ENCODE data around the gene NR2C2.

The NR2C2 gene

DNA sequence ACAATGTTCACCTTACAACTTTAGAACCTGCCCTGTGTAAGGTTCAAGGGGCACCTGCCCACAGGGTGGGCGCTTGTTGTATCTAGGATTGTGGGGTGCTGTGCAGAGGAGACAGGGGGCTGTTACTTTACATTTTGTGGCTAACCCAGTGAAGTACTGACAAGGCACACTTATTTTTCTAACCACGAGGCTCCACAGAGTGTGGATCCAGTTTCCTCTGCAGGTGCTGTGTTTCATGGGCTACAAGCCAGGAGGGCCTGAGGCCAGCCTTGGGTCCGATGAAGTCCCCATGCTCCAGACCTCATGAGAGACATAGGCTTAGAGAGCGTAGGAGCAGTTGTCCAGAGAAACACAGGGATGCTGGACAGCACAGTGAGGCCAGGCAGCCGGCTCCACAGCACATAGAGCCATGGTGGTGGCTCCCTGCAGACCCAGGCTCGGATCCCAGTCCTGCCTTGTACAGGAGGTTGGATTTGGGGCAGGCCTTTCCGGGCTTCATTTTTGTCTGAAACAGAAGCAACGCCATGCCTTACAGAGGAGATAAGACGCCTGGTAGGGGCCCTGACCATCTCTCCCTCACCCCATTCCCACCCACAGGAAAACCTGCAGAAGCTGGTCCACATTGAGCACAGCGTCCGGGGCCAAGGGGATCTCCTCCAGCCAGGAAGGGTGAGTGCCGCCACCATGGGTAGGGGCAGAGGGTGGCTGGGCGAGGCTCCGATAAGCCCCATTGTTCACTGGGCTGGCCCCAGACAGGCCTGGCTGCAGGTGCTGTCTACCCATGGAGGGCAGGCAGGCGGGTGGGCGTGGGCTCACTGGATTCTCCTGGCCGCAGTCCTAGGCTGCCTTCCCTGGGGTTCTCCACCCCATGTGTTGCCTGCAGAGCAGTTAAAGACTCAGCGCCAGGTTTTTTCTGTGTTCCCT lies 40.1 kb upstream of the NR2C2 start:
- H3K27ac ChIP-seq (ENCODE audit: low read depth in 2 of 2, low read length in 2 of 2), result no peak overlapping the region
- H3K9me3 ChIP-seq (ENCODE audit: control insufficient read depth in 2 of 2, low read length in 2 of 2), result peaks cover 0 to 3% of the 10 kb centered on the region in 2 donors
- no peak overlapping the region for H3K4me3 ChIP-seq (ENCODE audit: low read length in 2 of 2)
- H3K4me1 ChIP-seq (ENCODE audit: control insufficient read depth in 2 of 2, insufficient read depth in 2 of 2, low read length in 2 of 2), result peaks cover 0 to 5% of the 10 kb centered on the region in 2 donors
- H3K27me3 ChIP-seq (ENCODE audit: control insufficient read depth in 2 of 2, insufficient read depth in 2 of 2, low read length in 2 of 2), result no peaks in the 10 kb centered on the region
- H3K36me3 ChIP-seq (ENCODE audit: control insufficient read depth in 2 of 2, insufficient read depth in 2 of 2, low read length in 2 of 2), result no peaks in the 10 kb centered on the region
- H3K9ac ChIP-seq (ENCODE audit: low read depth in 1 of 2, low read length in 2 of 2), result no peak overlapping the region

DNA sequence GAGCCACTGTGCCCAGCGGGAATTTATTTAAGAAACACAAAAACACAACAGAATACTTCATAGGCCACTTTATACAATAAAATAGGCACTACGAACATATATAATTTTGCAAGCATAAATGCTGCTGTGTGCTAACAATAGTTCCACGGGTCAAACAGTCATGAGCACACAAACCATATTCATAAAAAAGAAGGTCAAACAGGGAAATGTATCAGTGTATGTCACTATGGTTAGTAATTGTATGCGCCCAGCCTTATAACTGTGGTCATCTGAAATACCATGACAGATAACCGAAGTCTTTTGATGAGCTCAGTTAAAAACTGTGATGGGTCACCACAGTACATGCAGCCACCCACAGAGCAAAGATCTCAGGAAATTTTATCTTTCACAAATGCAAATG lies 38.1 kb upstream of the NR2C2 start:
- Histone ChIP-seq H3K36me3 (ENCODE audit: control insufficient read depth in 2 of 2, insufficient read depth in 2 of 2, low read length in 2 of 2) (no peaks in the 10 kb centered on the region), H3K4me1 (ENCODE audit: control insufficient read depth in 2 of 2, insufficient read depth in 2 of 2, low read length in 2 of 2) (peaks cover 0 to 4% of the 10 kb centered on the region in 2 donors), H3K9me3 (ENCODE audit: control insufficient read depth in 2 of 2, low read length in 2 of 2) (peaks cover 0 to 3% of the 10 kb centered on the region in 2 donors), H3K27me3 (ENCODE audit: control insufficient read depth in 2 of 2, insufficient read depth in 2 of 2, low read length in 2 of 2) (no peaks in the 10 kb centered on the region), H3K27ac (ENCODE audit: low read depth in 2 of 2, low read length in 2 of 2) (no peak overlapping the region), H3K9ac (ENCODE audit: low read depth in 1 of 2, low read length in 2 of 2) (no peak overlapping the region), H3K4me3 (ENCODE audit: low read length in 2 of 2) (no peak overlapping the region)

DNA sequence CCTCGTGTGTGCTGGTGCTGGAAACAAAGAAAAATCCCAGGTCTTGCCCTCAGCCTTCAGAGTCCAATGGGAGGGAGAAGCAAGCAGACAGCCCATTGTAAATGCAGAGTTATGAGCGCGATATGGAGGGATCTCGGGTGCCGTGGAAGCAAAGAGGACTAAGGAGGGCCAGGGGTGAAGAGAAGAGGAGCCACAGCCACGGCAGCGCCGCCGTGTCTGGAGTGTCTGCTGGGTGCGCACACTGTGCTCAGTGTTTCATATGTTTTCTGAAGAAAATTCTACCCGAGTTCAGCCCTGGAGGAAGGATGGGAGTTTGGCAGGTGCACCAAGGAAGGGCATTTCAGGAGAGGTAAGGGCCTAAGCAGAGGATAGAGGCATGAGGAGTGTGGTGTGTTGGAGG lies 35.7 kb upstream of the NR2C2 start:
- no peaks in the 10 kb centered on the region for H3K9me3 ChIP-seq (ENCODE audit: control insufficient read depth in 2 of 2, low read length in 2 of 2)
- no peak overlapping the region for H3K27ac ChIP-seq (ENCODE audit: low read depth in 2 of 2, low read length in 2 of 2)
- no peak overlapping the region for H3K4me3 ChIP-seq (ENCODE audit: low read length in 2 of 2)
- peaks cover 0 to 3% of the 10 kb centered on the region in 2 donors for H3K27me3 ChIP-seq (ENCODE audit: control insufficient read depth in 2 of 2, insufficient read depth in 2 of 2, low read length in 2 of 2)
- H3K4me1 ChIP-seq (ENCODE audit: control insufficient read depth in 2 of 2, insufficient read depth in 2 of 2, low read length in 2 of 2), result peaks cover 0 to 4% of the 10 kb centered on the region in 2 donors
- no peak overlapping the region for H3K9ac ChIP-seq (ENCODE audit: low read depth in 1 of 2, low read length in 2 of 2)
- H3K36me3 ChIP-seq (ENCODE audit: control insufficient read depth in 2 of 2, insufficient read depth in 2 of 2, low read length in 2 of 2), result no peaks in the 10 kb centered on the region

DNA sequence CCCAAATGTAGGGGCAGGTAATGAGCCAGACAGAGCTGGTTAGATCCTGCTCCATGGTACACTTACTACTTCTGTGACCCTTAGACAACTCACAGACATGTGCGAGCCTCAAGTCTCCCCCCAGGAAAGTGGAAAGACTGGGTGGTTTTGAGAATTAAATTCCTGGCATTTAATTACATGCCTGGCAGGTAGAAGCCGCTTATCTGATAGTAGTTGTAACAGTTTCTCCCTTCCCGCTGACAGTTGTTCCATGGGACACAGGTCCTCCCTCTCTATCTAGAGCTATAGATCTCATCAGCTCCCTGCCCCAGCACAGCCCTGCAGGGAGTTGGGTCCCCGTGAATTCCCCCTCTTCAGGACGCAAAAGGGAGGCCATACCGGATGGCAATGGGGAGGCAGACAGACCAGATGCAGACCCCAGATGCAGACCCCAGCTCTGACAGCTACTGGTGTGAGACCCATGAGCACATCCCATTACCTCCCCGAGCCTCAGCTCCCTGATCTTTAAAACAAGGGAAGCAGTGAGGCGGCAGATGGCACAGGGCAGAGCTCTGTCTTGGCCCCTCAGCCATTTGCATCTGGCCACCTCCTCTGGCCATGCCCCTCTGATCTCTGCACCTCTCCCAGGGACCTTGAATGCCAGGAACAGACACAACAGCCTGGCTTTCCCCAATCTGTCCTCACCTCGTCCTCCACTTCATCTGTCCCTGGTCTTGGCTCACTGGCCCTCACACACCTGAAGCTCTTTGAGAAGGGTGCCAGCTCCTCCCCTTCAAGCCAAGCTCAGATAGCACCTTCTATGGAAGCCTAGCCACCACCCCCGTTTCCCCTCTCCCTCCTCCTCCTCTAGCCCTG lies 34.1 kb upstream of the NR2C2 start:
- H3K4me3 ChIP-seq (ENCODE audit: low read length in 2 of 2), result no peak overlapping the region
- peaks cover 0 to 3% of the 10 kb centered on the region in 2 donors for H3K27me3 ChIP-seq (ENCODE audit: control insufficient read depth in 2 of 2, insufficient read depth in 2 of 2, low read length in 2 of 2)
- H3K9me3 ChIP-seq (ENCODE audit: control insufficient read depth in 2 of 2, low read length in 2 of 2), result no peaks in the 10 kb centered on the region
- H3K9ac ChIP-seq (ENCODE audit: low read depth in 1 of 2, low read length in 2 of 2), result no peak overlapping the region
- no peak overlapping the region for H3K27ac ChIP-seq (ENCODE audit: low read depth in 2 of 2, low read length in 2 of 2)
- no peaks in the 10 kb centered on the region for H3K36me3 ChIP-seq (ENCODE audit: control insufficient read depth in 2 of 2, insufficient read depth in 2 of 2, low read length in 2 of 2)
- H3K4me1 ChIP-seq (ENCODE audit: control insufficient read depth in 2 of 2, insufficient read depth in 2 of 2, low read length in 2 of 2), result peaks cover 0 to 4% of the 10 kb centered on the region in 2 donors

DNA sequence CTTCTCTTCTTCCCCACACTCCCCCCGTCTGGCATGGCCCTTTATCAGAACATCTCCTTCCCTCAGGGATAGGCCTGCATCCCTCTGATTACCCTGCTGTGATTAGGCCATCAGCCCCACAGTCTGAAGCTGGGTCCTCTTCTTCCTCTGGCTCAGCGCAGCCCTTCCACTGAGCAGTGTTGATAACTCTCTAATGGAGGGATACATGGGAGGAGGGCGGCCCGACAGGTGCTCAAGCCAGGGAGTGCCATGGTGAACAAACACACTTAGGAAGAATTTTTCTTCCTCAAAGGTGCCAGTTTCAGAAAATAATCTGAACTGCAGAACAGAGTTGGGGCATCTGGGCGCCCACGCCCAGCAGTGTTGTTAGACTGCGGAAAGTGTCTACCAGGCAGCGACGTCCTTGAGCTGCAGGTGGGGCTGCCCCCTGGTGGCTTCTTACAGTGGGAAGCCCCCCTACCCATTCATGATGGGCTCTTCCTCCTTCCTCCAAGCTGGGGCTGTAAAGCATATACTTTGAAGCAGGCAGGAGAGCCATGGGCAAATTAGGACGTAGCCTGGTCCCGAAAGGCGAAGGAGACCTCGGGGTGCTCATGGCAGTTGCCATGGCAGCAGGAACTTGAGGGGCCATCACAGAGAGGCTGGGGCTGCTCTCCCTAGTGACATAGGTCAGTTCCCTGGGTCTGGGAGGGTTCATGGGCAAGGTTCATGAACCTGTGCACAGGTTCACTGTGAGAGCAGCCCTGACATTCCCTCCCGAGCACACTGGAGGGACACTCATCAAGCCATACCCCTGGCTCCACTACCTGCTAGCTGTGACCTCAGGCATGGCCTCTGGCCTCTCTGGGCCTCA lies 33.2 kb upstream of the NR2C2 start:
- Histone ChIP-seq H3K27ac (ENCODE audit: low read depth in 2 of 2, low read length in 2 of 2) (no peak overlapping the region), H3K27me3 (ENCODE audit: control insufficient read depth in 2 of 2, insufficient read depth in 2 of 2, low read length in 2 of 2) (peaks cover 0 to 3% of the 10 kb centered on the region in 2 donors), H3K4me1 (ENCODE audit: control insufficient read depth in 2 of 2, insufficient read depth in 2 of 2, low read length in 2 of 2) (peaks cover 0 to 3% of the 10 kb centered on the region in 2 donors), H3K9me3 (ENCODE audit: control insufficient read depth in 2 of 2, low read length in 2 of 2) (no peaks in the 10 kb centered on the region), H3K4me3 (ENCODE audit: low read length in 2 of 2) (no peak overlapping the region), H3K9ac (ENCODE audit: low read depth in 1 of 2, low read length in 2 of 2) (no peak overlapping the region), H3K36me3 (ENCODE audit: control insufficient read depth in 2 of 2, insufficient read depth in 2 of 2, low read length in 2 of 2) (no peaks in the 10 kb centered on the region)

DNA sequence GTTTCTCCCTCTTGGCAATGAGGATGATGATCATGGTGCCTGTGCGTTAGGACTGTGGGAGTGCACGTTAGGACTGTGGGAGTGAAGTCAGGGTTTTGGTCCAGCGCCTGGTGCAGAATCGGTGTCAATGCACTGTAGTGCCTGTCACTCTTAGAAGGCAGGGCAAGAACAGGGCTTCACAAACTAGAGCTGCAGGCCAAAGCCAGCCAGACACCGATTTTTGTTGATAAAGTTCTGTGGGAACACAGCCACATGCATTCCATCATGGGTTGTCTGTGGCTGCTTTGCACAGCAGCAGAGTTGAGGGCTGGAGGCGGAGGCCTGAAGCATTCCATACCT lies 32.6 kb upstream of the NR2C2 start:
- no peak overlapping the region for H3K9ac ChIP-seq (ENCODE audit: low read depth in 1 of 2, low read length in 2 of 2)
- H3K27me3 ChIP-seq (ENCODE audit: control insufficient read depth in 2 of 2, insufficient read depth in 2 of 2, low read length in 2 of 2), result peaks cover 0 to 3% of the 10 kb centered on the region in 2 donors
- H3K4me3 ChIP-seq (ENCODE audit: low read length in 2 of 2), result no peak overlapping the region
- no peaks in the 10 kb centered on the region for H3K36me3 ChIP-seq (ENCODE audit: control insufficient read depth in 2 of 2, insufficient read depth in 2 of 2, low read length in 2 of 2)
- no peaks in the 10 kb centered on the region for H3K9me3 ChIP-seq (ENCODE audit: control insufficient read depth in 2 of 2, low read length in 2 of 2)
- no peaks in the 10 kb centered on the region for H3K4me1 ChIP-seq (ENCODE audit: control insufficient read depth in 2 of 2, insufficient read depth in 2 of 2, low read length in 2 of 2)
- no peak overlapping the region for H3K27ac ChIP-seq (ENCODE audit: low read depth in 2 of 2, low read length in 2 of 2)

DNA sequence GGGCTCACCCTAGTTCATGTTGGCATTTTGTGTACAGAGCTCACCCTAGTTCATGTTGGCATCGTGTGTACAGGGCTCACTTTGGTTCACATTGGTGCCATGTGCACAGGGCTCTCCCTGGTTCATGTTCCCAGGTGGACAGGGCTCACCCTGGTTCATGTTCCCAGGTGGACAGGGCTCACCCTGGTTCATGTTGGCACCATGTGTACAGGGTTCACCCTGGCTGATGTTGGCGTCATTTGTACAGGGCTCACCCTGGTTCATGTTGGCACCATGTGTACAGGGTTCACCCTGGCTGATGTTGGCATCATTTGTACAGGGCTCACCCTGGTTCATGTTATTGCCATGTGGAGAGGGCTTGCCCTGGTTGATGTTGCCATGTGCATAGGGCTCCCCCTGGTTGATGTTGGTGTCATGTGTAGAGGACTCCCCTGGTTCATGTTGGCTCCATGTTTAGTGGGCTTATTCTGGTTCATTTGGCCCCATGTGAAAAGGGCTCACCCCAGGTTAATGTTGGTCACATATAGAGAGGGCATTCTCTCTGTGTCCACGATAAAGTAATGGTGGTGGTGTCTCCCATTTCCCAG lies 31.7 kb upstream of the NR2C2 start:
- H3K27ac ChIP-seq (ENCODE audit: low read depth in 2 of 2, low read length in 2 of 2), result no peak overlapping the region

DNA sequence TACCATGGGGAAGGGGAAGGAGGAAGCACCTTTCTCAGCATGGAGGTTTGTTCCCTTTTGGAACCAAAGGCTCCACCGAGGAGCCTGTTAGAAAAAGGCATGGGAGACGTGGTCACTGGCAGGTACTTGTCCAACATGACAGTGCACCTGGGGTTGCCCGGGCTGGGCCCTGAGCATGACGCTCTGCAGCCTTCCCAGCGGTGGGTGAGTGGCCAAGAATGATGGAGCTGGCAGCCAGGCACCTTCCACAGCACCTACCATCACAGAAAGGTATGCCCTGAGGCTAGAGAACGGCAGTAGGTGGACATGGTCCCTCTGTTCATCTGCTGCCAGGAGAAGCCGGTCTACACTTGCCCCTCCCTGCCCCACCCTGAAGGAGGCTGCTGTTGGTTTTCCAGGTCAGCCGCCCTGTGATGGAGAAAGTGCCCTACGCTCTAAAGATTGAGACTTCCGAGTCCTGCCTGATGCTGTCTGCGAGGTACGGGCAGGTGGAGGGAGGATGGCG lies 29.0 kb upstream of the NR2C2 start:
- Histone ChIP-seq H3K9me3 (ENCODE audit: control insufficient read depth in 2 of 2, low read length in 2 of 2) (no peaks in the 10 kb centered on the region), H3K27ac (ENCODE audit: low read depth in 2 of 2, low read length in 2 of 2) (no peak overlapping the region), H3K4me3 (ENCODE audit: low read length in 2 of 2) (no peak overlapping the region), H3K36me3 (ENCODE audit: control insufficient read depth in 2 of 2, insufficient read depth in 2 of 2, low read length in 2 of 2) (no peaks in the 10 kb centered on the region), H3K4me1 (ENCODE audit: control insufficient read depth in 2 of 2, insufficient read depth in 2 of 2, low read length in 2 of 2) (peaks cover 0 to 4% of the 10 kb centered on the region in 2 donors), H3K27me3 (ENCODE audit: control insufficient read depth in 2 of 2, insufficient read depth in 2 of 2, low read length in 2 of 2) (peaks cover 0 to 3% of the 10 kb centered on the region in 2 donors), H3K9ac (ENCODE audit: low read depth in 1 of 2, low read length in 2 of 2) (no peak overlapping the region)

More for the DNA sequence above, 31.7 kb upstream of the NR2C2 start:
- H3K27me3 ChIP-seq (ENCODE audit: control insufficient read depth in 2 of 2, insufficient read depth in 2 of 2, low read length in 2 of 2), result peaks cover 0 to 3% of the 10 kb centered on the region in 2 donors
- H3K9me3 ChIP-seq (ENCODE audit: control insufficient read depth in 2 of 2, low read length in 2 of 2), result no peaks in the 10 kb centered on the region
- no peaks in the 10 kb centered on the region for H3K4me1 ChIP-seq (ENCODE audit: control insufficient read depth in 2 of 2, insufficient read depth in 2 of 2, low read length in 2 of 2)
- no peaks in the 10 kb centered on the region for H3K36me3 ChIP-seq (ENCODE audit: control insufficient read depth in 2 of 2, insufficient read depth in 2 of 2, low read length in 2 of 2)
- no peak overlapping the region for H3K9ac ChIP-seq (ENCODE audit: low read depth in 1 of 2, low read length in 2 of 2)
- H3K4me3 ChIP-seq (ENCODE audit: low read length in 2 of 2), result no peak overlapping the region

DNA sequence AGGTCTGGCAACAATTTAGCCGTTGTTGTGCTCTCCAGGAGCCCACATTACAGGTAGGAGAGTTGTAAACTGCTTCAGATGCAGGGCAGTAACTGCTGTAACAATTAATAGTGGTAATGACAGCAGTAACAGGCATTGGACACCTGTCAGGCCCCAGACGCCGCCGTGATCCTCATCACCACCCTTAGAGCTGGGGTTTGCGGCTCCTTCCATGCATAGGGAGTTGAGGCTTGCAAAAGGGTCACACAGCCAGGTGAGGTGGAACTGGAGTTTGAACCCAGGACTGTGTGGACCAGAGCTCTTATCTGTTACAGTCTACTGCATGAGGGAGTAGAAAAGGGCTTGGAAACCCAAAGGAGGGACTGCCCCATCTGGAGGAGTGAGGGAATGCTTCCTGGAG lies 26.8 kb upstream of the NR2C2 start:
- Histone ChIP-seq H3K9ac (ENCODE audit: low read depth in 1 of 2, low read length in 2 of 2) (no peak overlapping the region), H3K4me1 (ENCODE audit: control insufficient read depth in 2 of 2, insufficient read depth in 2 of 2, low read length in 2 of 2) (peaks cover 1 to 4% of the 10 kb centered on the region in 2 donors), H3K27me3 (ENCODE audit: control insufficient read depth in 2 of 2, insufficient read depth in 2 of 2, low read length in 2 of 2) (no peaks in the 10 kb centered on the region), H3K36me3 (ENCODE audit: control insufficient read depth in 2 of 2, insufficient read depth in 2 of 2, low read length in 2 of 2) (no peaks in the 10 kb centered on the region), H3K4me3 (ENCODE audit: low read length in 2 of 2) (no peak overlapping the region), H3K9me3 (ENCODE audit: control insufficient read depth in 2 of 2, low read length in 2 of 2) (no peaks in the 10 kb centered on the region), H3K27ac (ENCODE audit: low read depth in 2 of 2, low read length in 2 of 2) (no peak overlapping the region)

Data from mucosa of rectum (tissue), 2 donors.